T-helper 9 cell (primary cell): Measurements from ENCODE around the gene LARP4.
"Not testable (repeated sequence)": the region's sequence is repeated elsewhere in the genome, so short reads cannot be mapped to it uniquely, and the experiment has no call there.

Experiments
- DNase-seq: peaks from one replicate; pipeline ENCODE4 v3.0.0-alpha.2; 2020

Gene LARP4

DNA sequence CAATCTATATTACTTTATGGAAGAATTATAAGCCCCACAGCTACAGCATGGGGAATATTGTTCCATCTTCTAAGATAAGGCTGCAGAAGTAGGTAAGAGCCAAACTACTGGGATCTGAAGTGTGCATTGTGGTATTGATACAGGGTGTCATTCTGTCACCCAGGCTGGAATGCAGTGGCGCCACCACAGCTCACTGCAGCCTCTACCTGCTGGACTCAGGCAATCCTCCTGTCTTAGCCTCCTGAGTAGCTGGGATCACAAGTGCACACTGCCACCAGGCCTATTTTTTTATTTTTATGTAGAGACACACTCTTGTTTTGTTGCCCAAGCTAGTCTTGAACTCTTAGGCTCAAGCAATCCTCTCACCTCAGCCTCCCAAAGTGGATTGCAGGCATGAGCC lies 82.8 kb downstream of the LARP4 start:
- no peak for DNase-seq

DNA sequence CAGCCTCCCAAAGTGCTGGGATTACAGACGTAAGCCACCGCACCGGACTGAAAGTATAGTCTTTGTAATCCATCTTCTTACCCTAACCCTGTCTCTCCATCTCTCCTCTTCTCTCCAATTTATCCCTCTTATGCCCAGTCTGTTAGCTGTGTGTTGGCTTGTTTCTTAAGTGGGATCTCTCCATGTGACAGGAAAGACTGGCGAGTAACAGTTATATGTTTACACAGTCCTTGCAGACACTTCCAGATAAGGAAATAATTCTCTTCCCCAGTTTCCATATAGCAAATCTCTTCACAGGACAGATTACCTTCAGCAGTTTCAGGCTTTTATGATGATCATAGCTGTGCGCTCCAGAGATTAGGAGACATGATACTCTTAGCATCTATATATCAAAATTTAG lies 88.1 kb downstream of the LARP4 start:
- no peak for DNase-seq

GRCh38 chr12:50498119-50498518 lies 97.4 kb downstream of the LARP4 start:
- DNase-seq, result not testable (repeated sequence)

GRCh38 chr12:50504798-50505674 lies 104.4 kb downstream of the LARP4 start, which contains the start of gene DIP2B:
Gene DIP2B (plus strand): TSS chr12:50504985. CDS start chr12:50505141, 156 bp downstream.
- DNase-seq, result peak; percentile 96

DNA sequence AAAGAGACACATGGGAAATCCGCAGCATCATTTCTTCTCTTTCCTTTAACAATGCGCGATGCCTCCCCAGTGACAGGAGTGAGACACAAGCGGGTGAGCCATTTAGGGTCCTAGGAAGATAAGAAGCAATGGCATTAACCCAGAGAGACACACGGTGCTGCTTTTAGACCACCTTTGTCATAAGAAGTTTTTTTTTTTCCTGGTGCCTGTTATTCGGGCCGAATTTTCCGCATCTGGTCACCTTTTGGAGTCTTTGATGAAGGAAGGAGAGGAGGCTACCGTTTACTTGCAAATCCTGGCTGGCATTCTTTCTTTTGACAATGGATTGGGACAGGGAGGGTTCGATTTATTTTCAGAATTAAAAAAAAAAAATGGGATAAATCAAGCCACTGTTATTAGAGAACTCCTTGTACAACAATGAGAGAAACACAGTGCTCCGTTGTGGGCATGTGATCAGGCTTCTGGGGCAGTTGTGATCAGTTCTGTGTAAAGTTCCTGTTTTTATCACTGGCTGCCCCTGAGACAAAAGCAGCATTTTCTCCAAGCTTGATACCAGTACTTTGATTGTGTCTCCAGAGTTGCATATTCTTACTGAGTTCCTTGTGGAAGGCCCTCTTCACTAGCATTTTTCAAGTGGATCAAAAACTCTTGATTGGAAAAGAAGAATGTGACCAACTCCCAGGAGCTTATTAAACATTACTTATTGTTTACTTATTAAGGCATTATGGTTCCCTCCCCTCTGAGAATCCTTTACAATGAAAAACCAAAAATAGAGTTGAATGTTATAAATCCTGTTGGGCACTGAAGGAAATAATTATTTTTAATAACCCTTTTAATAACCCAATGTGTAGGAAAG lies 105.2 kb downstream of the LARP4 start:
- no peak for DNase-seq

DNA sequence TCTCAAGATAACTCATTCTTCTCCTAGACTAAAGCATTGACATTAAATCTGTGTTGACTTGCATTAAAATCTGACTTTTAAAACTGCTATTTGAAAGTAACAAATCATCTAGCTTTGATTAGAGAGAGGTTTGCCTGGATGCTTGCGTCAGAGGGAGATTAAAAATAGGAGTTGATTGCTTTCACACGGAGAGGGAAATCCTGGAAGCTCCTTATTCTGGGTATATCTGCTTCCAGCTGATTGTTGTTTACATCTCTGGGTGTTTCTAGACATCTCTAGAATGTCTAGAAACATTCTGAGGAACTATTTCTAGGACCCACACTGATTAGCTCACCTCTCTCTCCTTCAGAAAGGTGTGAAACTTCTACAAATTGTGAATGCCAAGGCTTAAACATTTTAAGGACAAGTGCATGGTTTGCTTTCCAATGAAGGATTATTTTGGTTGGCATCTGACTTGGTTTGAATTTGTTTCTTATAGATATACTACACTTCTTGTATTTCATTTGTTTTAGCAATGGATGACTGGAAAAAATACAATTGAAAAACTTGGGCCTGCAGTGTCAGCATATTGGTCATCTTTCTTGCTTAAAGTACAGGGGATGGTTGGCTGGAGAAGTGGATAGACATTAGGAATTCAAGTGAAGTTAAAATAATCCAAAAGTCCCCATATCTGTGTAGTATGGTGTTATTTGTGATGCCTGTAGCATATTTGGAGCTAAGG lies 106.2 kb downstream of the LARP4 start:
- DNase-seq, result no peak

DNA sequence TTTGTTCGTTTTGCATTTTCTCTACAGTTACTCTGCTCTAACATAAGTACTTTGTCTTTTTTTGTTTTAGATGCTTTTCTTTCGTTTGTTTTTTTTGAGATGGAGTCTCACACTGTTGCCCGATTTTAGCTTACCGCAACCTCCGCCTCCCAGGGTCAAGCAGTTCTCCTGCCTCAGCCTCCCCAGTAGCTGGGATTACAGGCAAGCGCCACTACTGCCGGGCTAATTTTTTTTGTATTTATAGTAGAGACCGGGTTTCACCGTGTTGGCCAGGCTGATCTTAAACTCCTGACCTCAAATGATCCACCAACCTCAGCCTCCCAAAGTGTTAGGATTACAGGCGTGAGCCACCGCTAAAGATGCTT lies 106.8 kb downstream of the LARP4 start:
- no peak for DNase-seq

DNA sequence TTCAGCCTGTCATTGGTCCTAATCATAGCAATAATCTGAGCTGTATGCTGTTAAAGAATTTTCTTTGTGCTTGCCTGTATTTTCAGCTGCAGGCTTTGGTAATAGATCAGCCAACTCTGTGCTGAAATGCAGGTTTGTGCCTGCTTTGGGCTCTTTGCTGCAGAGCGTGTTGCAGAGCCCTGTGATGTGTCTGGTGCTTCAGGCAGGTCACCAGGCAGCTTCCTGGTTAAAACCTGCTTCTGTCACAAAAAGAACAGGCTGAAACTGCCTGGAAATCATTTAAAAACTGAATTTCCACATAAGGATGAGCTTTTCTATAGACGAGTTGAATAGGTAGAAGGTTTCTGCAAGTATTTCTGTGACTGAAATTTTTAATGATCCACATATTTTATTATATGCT lies 107.2 kb downstream of the LARP4 start:
- DNase-seq, result no peak

DNA sequence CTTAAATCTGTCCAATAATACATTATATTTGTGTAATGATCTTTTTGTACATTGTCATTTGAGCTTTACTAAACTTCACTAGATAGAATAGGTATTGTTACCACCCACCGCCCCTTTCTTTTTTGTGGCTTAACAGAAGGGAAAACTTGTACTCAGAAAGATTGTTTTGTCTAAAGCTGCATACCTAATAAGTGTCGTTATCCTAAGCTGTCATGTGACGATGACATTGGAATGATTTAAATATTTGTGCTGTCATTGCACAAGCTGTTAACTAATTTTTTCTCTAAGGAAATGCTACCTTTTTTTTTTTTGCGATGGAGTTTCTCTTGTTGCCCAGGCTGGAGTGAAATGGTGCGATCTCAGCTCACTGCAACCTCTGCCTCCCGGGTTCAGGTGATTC lies 107.7 kb downstream of the LARP4 start:
- DNase-seq, result no peak

- DNase-seq, result no peak
Measured at GRCh38 chr12:50508970-50509663, 108.4 kb downstream of the LARP4 start.

GRCh38 chr12:50514526-50515276 lies 114.0 kb downstream of the LARP4 start:
- DNase-seq, result no peak

DNA sequence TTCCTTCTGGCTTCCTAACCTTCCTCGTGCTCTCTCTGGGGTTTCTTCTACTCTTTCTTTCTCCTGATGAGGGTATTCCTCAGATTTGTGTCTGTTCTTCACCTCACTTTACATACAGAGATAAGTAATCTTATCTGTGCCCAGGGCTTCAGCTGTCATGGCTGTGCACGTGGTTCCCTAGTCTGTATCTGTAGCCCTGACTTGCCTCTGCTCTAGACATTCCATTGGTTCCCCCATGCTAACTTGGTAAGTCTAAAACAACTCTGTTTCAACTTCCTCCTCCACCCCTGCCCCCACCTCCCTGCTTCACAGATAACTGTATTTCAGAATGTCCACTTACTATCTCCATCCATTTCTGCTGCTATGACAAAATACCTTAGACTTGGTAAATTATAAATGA lies 114.9 kb downstream of the LARP4 start:
- DNase-seq, result no peak

- no peak for DNase-seq
Measured at GRCh38 chr12:50517421-50518048, 116.8 kb downstream of the LARP4 start.

DNA sequence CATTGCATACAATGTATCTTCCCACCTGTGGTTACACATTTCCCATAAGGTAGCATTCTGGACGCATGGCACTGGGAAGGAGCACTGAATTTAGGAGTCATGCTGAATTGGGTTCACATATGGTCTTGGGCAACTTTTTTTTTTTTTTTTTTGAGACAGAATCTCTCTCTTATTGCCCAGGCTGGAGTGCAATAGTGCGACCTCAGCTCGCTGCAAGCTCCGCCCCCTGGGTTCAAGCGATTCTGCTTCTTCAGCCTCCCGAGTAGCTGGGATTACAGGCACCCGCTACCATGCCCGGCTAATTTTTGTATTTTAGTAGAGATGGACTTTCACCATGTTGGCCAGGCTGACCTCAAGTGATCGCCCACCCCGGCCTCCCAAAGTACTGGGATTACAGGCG lies 117.4 kb downstream of the LARP4 start:
- no peak for DNase-seq

DNA sequence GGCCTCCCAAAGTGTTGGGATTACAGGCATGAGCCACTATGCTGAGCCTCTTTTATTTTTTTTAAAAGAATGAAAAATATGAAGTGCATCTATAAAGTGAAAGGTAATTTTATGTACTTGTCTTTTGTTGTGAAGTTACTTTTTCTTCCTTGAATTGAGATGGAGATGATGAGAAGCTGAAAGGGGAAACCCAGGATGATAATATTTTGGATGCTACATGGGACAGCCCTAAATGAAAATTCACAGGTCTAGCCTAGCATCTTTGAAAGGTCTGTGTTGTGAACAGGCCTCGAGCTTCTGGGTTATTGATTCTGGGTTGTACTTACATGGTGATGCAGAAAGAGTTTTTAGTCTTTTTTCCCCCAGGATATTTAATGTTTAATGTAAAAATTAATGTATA lies 118.7 kb downstream of the LARP4 start:
- DNase-seq, result no peak

DNA sequence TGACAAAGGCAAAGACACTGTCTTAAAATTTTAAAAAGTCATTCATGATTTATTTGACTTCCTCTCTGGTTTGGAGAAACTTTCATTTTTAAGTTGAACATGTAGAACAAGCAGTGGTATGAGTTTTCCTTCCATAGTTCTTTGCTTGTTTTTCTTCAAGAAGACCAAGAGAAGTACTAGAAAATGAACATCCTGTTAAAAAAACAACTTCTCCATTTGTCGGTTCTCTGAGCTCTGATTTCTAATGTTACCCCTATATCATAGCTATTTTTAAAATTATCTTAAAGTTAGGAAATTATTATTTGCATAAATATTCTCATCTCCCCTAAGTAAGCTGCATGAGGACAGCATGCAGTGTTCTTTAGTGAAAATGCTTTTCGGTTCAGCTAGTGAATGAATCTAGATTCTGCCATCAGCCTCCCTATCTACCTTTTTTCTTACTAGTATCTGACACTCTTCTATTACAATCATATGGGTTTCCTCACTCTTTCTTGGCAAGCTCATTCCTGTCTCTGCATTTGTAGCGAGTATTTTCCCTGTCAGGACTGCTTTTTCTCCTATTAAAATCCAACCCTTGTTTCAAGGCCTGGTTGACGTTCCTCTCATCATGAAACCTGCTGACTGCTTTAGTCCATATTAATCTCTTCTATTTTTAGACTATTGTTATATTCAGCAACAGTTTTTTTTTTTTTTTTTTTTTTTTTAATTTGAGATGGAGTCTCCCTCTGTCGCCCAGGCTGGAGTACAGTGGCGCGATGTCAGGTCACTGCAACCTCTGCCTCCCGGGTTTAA lies 119.9 kb downstream of the LARP4 start:
- no peak for DNase-seq

DNA sequence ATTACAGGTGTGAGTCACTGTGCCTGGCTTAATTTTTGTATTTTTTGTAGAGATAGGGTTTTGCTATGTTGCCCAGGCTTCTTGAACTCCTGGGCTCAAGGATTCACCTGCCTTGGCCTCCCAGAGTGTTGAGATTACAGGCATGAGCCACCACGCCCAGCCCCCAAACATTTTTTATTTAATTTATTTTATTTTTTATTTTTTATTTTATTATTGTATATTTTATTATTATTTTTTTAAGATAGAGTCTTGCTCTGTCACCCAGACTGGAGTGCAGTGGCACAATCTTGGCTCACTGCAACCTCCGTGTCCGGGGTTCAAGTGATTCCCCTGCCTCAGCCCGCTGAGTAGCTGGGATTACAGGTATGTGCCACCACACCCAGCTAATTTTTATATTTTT lies 121.1 kb downstream of the LARP4 start:
- not testable (repeated sequence) for DNase-seq

- no peak for DNase-seq
Measured at GRCh38 chr12:50523772-50524171, 123.1 kb downstream of the LARP4 start.

GRCh38 chr12:50524621-50525020 lies 123.9 kb downstream of the LARP4 start:
- DNase-seq, result no peak

GRCh38 chr12:50525422-50525821 lies 124.7 kb downstream of the LARP4 start:
- DNase-seq, result no peak

GRCh38 chr12:50527359-50527726 lies 126.7 kb downstream of the LARP4 start:
- no peak for DNase-seq
